HepG2 (cell line): ENCODE data around the gene NBR1. TPM values are rescaled to one million over a fixed set of nuclear protein-coding genes. Genes with fewer than 3 reads are reported as not detected.

Experiments
- AGO1 ChIP-seq: fragments of 200-400 bp; formaldehyde crosslinking; IDR thresholded peaks from 2 replicates; pipeline ENCODE4 v1.6.1; 2017; ENCODE audit warnings: mild to moderate bottlenecking, low read depth, low read length, moderate library complexity; ENCODE audit not compliant: poor library complexity, severe bottlenecking
- CEBPG ChIP-seq: IDR thresholded peaks from 2 replicates; pipeline ENCODE4 v1.6.1; 2016
- ELK4 ChIP-seq: sonication (generic); formaldehyde crosslinking; IDR thresholded peaks from 2 replicates; pipeline ENCODE4 v1.9.0; 2021; ENCODE audit warnings: missing genetic modification reagents, borderline replicate concordance
- HCFC1 ChIP-seq: fragments of 150-350 bp; IDR thresholded peaks from 2 replicates; pipeline ENCODE4 v1.6.1; 2014; ENCODE audit warnings: low read depth, low read length
- MLXIP ChIP-seq: sonication (generic); formaldehyde crosslinking; IDR thresholded peaks from 2 replicates; pipeline ENCODE4 v1.9.0; 2021; ENCODE audit warnings: missing genetic modification reagents, borderline replicate concordance
- NFATC3 ChIP-seq: sonication (generic); formaldehyde crosslinking; IDR thresholded peaks from 2 replicates; pipeline ENCODE4 v1.5.1; 2020; ENCODE audit warnings: mild to moderate bottlenecking, missing genetic modification reagents
- NR3C1 ChIP-seq: sonication (generic); formaldehyde crosslinking; IDR thresholded peaks from 2 replicates; pipeline ENCODE4 v1.4.0; 2020; ENCODE audit warnings: missing genetic modification reagents
- POGZ ChIP-seq: sonication (generic); formaldehyde crosslinking; IDR thresholded peaks from 2 replicates; pipeline ENCODE4 v1.4.0; 2020; ENCODE audit warnings: mild to moderate bottlenecking, missing genetic modification reagents
- SIX4 ChIP-seq: sonication (generic); formaldehyde crosslinking; IDR thresholded peaks from 2 replicates; pipeline ENCODE4 v1.4.0; 2020; ENCODE audit warnings: missing genetic modification reagents
- SP4 ChIP-seq: sonication (generic); formaldehyde crosslinking; IDR thresholded peaks from 2 replicates; pipeline ENCODE4 v1.8.1; 2023; ENCODE audit warnings: mild to moderate bottlenecking, missing genetic modification reagents
- TRAFD1 ChIP-seq: sonication (generic); formaldehyde crosslinking; IDR thresholded peaks from 2 replicates; pipeline ENCODE4 v1.5.1; 2020; ENCODE audit warnings: missing genetic modification reagents, mild to moderate bottlenecking, borderline replicate concordance
- ZFP36 ChIP-seq: fragments of 150-350 bp; IDR thresholded peaks from 2 replicates; pipeline ENCODE4 v1.6.1; 2018; ENCODE audit warnings: borderline replicate concordance, low read length, low read depth; ENCODE audit not compliant: partially characterized antibody
- ZFP36L1 ChIP-seq: sonication (generic); formaldehyde crosslinking; IDR thresholded peaks from 2 replicates; pipeline ENCODE4 v1.8.0; 2022; ENCODE audit warnings: mild to moderate bottlenecking, missing genetic modification reagents, moderate library complexity
- ZNF17 ChIP-seq: sonication (generic); formaldehyde crosslinking; IDR thresholded peaks from 2 replicates; pipeline ENCODE4 v1.5.0; 2020; ENCODE audit warnings: mild to moderate bottlenecking, missing genetic modification reagents
- ZNF224 ChIP-seq: sonication (generic); formaldehyde crosslinking; IDR thresholded peaks from 2 replicates; pipeline ENCODE4 v1.5.0; 2020; ENCODE audit warnings: mild to moderate bottlenecking, missing genetic modification reagents
- ZNF232 ChIP-seq: sonication (generic); formaldehyde crosslinking; IDR thresholded peaks from 2 replicates; pipeline ENCODE4 v1.4.0; 2020; ENCODE audit warnings: missing genetic modification reagents, borderline replicate concordance
- ZNF235 ChIP-seq: sonication (generic); formaldehyde crosslinking; IDR thresholded peaks from 2 replicates; pipeline ENCODE4 v1.8.1; 2023; ENCODE audit warnings: mild to moderate bottlenecking, missing genetic modification reagents, borderline replicate concordance
- ZNF414 ChIP-seq: sonication (generic); formaldehyde crosslinking; IDR thresholded peaks from 2 replicates; pipeline ENCODE4 v1.5.0; 2020; ENCODE audit warnings: missing genetic modification reagents
- ZNF460 ChIP-seq: sonication (generic); formaldehyde crosslinking; IDR thresholded peaks from 2 replicates; pipeline ENCODE4 v1.5.1; 2020; ENCODE audit warnings: missing genetic modification reagents, mild to moderate bottlenecking, borderline replicate concordance
- ZNF549 ChIP-seq: sonication (generic); formaldehyde crosslinking; IDR thresholded peaks from 2 replicates; pipeline ENCODE4 v1.5.0; 2020; ENCODE audit warnings: missing genetic modification reagents
- ZNF562 ChIP-seq: sonication (generic); formaldehyde crosslinking; IDR thresholded peaks from 2 replicates; pipeline ENCODE4 v1.8.0; 2022; ENCODE audit warnings: missing genetic modification reagents, borderline replicate concordance
- ZNF777 ChIP-seq: sonication (generic); formaldehyde crosslinking; IDR thresholded peaks from 2 replicates; pipeline ENCODE4 v1.4.0; 2020; ENCODE audit warnings: missing genetic modification reagents
- ZNF781 ChIP-seq: sonication (generic); formaldehyde crosslinking; IDR thresholded peaks from 2 replicates; pipeline ENCODE4 v1.5.1; 2020; ENCODE audit warnings: borderline replicate concordance, mild to moderate bottlenecking, missing genetic modification reagents; ENCODE audit errors: not compliant biosample characterization
- polyA plus RNA-seq, 8 experiments: library from polyadenylated mRNA; depleted of rRNA in 3 of 8; stranded (reverse) in 7 of 8; unstranded in 1 of 8; fragments of >200 nt; fragmentation: Illumina TruSeq in 4 of 8; extraction: Trizol in 4 of 8; gene quantifications; 2 replicates each; pipeline versions ENCODE4 v1.2.1 to v1.2.3, GENCODE V29; 2011 to 2016; ENCODE audit warnings: low read depth in 4 of 8, missing spikeins in 1 of 8, mixed read lengths in 1 of 8; ENCODE audit not compliant: insufficient read depth in 1 of 8
- total RNA-seq, 5 experiments: library from RNA; depleted of rRNA; stranded (reverse); fragments of >200 nt; fragmentation: Illumina TruSeq; extraction: Trizol; gene quantifications; 2 replicates each; pipeline ENCODE4 v1.2.3, GENCODE V29; 2016; ENCODE audit warnings: low read depth in 1 of 5
- TF ChIP-seq, protein P1 (sequence below): sonication (generic); formaldehyde crosslinking; IDR thresholded peaks from 2 replicates; pipeline ENCODE4 v1.4.0; 2020; ENCODE audit warnings: missing genetic modification reagents

The NBR1 gene
- total and polyA plus RNA-seq, 2 of the 13 experiments (the other 11 are each of a cell fraction or from before 2014, with no cell fraction given) = 51.7 to 121 TPM

- TF ChIP-seq ZFP36L1 (CRISPR knock-in tag) = no peak
- peak; percentile 51; the same call in 1 of the 2 replicates for TF ChIP-seq CEBPG (CRISPR knock-in tag)
- TF ChIP-seq, protein P1, sequence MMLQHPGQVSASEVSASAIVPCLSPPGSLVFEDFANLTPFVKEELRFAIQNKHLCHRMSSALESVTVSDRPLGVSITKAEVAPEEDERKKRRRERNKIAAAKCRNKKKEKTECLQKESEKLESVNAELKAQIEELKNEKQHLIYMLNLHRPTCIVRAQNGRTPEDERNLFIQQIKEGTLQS (CRISPR knock-in tag) = no peak
- peak; percentile 24; the same call in 1 of the 2 replicates for TF ChIP-seq ZNF460
- TF ChIP-seq SIX4 = peak; percentile 87
- TF ChIP-seq ZFP36 = no peak
- TF ChIP-seq MLXIP = no peak
- no peak for TF ChIP-seq NFATC3
- TF ChIP-seq TRAFD1 (CRISPR knock-in tag) = 0 out of 2 replicates have a peak, but pooled peaks have one; percentile 25
- TF ChIP-seq ZNF17 (CRISPR knock-in tag) = no peak
- no peak for TF ChIP-seq NR3C1 (CRISPR knock-in tag)
- TF ChIP-seq ELK4 = no peak
- TF ChIP-seq ZNF777 = no peak
- peak; percentile 32 for TF ChIP-seq AGO1
- TF ChIP-seq SP4 = no peak
- no peak for TF ChIP-seq ZNF235 (CRISPR knock-in tag)
- TF ChIP-seq ZNF232 (CRISPR knock-in tag) = no peak; the same call in 1 of the 2 replicates
- no peak for TF ChIP-seq HCFC1
- no peak for TF ChIP-seq ZNF224 (CRISPR knock-in tag)
- TF ChIP-seq POGZ = peak; percentile 15; the same call in 1 of the 2 replicates
- no peak for TF ChIP-seq ZNF549 (CRISPR knock-in tag)
- peak; percentile 29 for TF ChIP-seq ZNF781 (CRISPR knock-in tag)
- no peak for TF ChIP-seq ZNF562
- no peak for TF ChIP-seq ZNF414 (CRISPR knock-in tag)
Measured at GRCh38 chr17:43134774-43135453, 36.1 kb upstream of the NBR1 start (continued).
